ENCODE data around the gene ITPR1. TPM values are rescaled to one million over a fixed set of nuclear protein-coding genes. Genes with fewer than 3 reads are reported as not detected.

The ITPR1 gene
- total RNA-seq, 1 donor from 2014 or later = 59.7 TPM

- DNase-seq = no peak
Observed at GRCh38 chr3:4817128-4817527, 324.0 kb downstream of the ITPR1 start.

GRCh38 chr3:4818164-4818563, 325.0 kb downstream of the ITPR1 start:
- DNase-seq = no peak

GRCh38 chr3:4818986-4819693, 326.0 kb downstream of the ITPR1 start:
- DNase-seq = no peak

GRCh38 chr3:4819746-4820145, 326.6 kb downstream of the ITPR1 start:
- DNase-seq = no peak

GRCh38 chr3:4820296-4821121, 327.4 kb downstream of the ITPR1 start:
- no peak for DNase-seq

GRCh38 chr3:4821338-4821737, 328.2 kb downstream of the ITPR1 start:
- no peak for DNase-seq

- no peak for DNase-seq
Observed at GRCh38 chr3:4821975-4822374, 328.8 kb downstream of the ITPR1 start.

GRCh38 chr3:4822568-4822967, 329.4 kb downstream of the ITPR1 start:
- no peak for DNase-seq

- no peak for DNase-seq
Observed at GRCh38 chr3:4823385-4823784, 330.2 kb downstream of the ITPR1 start.

GRCh38 chr3:4823986-4824925, 331.1 kb downstream of the ITPR1 start:
- no peak for DNase-seq

GRCh38 chr3:4824926-4825325, 331.8 kb downstream of the ITPR1 start:
- DNase-seq = peak; percentile 28

GRCh38 chr3:4825436-4826236, 332.5 kb downstream of the ITPR1 start:
- DNase-seq = no peak

GRCh38 chr3:4826237-4827100, 333.3 kb downstream of the ITPR1 start:
- DNase-seq = no peak

GRCh38 chr3:4827767-4828166, 334.6 kb downstream of the ITPR1 start:
- no peak for DNase-seq

GRCh38 chr3:4828279-4829030, 335.3 kb downstream of the ITPR1 start:
- no peak for DNase-seq

- DNase-seq = peak; percentile 40
Observed at GRCh38 chr3:4829031-4829394, 335.9 kb downstream of the ITPR1 start.

- DNase-seq = no peak
Observed at GRCh38 chr3:4830586-4830914, 337.4 kb downstream of the ITPR1 start.

- no peak for DNase-seq
Observed at GRCh38 chr3:4831580-4831950, 338.4 kb downstream of the ITPR1 start.

- no peak for DNase-seq
Observed at GRCh38 chr3:4833471-4833870, 340.3 kb downstream of the ITPR1 start.

- no peak for DNase-seq
Observed at GRCh38 chr3:4834403-4834866, 341.3 kb downstream of the ITPR1 start.

Measured in dermis blood vessel endothelial cell (primary cell).